GM19467 (cell line): ENCODE measurements around the gene UBE2Q2.

Experiments used
- ATAC-seq: cut with Tn5 transposase; IDR thresholded peaks from one replicate; pipeline ENCODE4 v1.9.1; 2021; ENCODE audit warnings: mild to moderate bottlenecking, moderate library complexity; ENCODE audit not compliant: unreplicated experiment

Gene UBE2Q2

GRCh38 chr15:75921732-75922703 is 78.8 kb downstream of the UBE2Q2 start:
- no peak for ATAC-seq

- ATAC-seq, result no peak
These were observed 80.5 kb downstream of the UBE2Q2 start for GRCh38 chr15:75923756-75924155.

GRCh38 chr15:75924576-75924975 is 81.3 kb downstream of the UBE2Q2 start:
- ATAC-seq, result no peak

DNA sequence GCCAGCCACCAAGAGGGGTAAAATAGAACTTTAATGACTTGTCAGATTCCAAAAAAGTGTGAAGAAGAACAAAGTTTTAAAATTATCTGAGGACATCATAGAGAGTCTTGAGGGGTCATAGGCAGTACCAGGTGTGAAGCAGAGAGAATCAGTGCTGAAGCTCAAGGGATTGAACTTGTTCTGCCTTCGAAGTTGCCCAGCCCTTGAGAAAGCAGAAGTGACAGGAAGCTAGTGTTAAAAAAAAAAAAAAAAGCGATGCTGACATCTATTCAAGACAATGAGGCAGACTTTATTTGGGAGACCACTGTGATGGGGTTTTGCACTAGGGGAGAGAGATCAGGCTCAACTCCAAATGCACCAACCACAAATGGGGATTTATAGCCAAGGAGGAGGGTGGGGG is 82.2 kb downstream of the UBE2Q2 start:
- no peak for ATAC-seq

DNA sequence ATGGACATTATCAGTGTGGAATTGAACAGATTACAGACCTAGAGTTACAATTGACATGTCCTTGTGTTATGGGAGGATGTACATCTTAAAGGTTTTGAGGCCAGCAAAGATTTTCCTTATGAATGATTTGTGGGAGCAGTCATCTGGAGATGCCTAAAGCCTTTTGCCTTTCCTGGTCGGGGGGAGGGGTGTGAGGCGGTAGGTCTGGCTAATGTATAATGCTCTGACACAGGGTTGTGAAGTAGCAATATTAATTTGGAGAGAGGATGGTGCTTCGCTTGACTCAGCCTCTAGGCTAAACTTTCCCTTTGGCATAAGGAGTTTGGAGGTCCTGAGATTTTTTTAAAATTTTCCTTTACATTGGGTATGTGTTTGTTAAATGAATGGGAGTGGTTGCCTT is 83.7 kb downstream of the UBE2Q2 start:
- no peak for ATAC-seq

DNA sequence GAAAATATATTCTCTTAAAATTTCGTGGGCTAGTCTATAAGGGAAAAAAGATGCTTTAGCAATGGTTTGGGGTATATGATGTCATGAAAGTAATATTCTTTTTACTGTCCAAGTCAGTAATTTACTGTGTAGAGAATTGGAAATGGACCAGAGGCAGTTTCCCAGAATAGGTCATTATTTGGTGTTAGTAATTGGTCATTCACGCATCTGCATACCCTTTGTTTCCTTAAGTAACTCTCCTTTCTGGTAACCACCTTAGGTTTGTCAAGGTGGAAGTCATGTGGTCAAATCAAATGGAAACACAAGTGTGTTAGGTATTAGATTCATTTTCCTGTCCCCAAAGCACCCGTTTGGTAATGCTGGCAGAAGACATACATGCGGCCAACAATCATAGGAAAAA is 84.4 kb downstream of the UBE2Q2 start:
- no peak for ATAC-seq

- no peak for ATAC-seq
These were observed 85.7 kb downstream of the UBE2Q2 start for GRCh38 chr15:75928680-75929608.

DNA sequence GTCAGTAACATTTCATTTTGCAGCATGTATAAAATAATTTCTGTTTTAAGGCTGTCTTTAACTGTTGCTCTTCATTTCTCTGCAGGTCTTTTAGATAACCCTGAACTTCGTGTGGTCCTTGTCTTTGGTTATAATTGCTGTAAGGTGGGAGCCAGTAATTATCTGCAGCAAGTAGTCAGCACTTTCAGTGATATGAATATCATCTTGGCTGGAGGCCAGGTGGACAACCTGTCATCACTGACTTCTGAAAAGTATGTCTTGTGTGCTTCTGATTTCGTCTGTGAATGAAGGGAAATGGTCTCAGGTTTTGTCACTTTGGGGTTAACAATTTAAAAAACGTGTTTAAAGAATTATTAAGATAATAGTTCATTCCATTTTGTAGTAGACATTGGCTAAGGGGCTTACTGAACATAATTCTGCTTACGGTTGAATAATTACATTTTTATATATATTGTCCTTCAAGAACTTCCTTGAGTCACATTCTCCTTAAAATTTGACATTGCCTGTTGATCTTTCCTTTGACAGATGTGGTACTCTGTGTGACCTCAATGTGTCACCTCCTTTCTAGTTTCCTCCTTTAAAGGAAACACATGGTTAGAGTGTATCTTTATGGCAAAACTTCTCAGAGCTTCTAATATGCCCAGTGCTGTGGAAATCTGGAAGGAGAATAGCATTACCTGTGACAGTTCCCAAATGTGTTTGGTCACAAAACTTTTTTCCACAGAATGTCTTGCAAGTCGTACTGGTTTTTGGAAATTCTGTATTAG is 86.7 kb downstream of the UBE2Q2 start:
- no peak for ATAC-seq

DNA sequence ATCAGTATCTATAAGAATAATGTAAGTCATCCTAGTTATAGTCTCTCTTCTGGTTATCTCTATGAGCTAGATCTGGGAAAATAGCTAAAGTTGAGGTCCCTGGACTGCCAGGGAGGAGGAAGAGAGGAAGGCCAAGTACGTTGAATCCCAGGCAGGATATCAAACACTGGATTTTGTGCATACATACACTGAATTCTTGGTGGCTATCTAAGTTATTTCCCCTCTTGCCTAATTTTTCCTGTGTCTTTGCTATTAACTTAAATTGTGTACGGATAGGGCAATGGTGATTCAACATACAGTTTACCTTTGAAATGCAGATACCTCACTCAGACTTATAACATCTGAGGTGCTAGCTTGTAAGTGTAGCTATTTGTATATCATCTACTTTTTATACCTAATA is 87.6 kb downstream of the UBE2Q2 start:
- no peak for ATAC-seq

DNA sequence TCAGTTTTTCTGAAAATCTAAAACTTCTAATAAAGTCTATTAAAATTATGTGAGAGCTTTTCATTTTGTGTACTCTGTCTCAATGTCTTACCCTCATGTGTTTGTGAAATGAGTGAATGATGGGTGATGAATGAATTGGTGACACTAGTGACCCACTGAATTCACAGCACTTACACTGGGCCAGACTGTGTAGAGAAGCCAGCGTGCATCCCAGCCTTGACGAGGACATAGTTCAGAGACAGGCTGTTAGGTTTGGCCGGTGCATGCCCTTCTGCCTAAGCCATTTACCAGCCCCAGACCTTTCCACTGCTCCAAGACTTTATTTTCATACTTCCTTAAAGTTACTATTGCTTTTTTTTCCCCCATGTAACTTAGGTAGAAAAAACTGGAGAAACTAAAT is 99.2 kb downstream of the UBE2Q2 start:
- no peak for ATAC-seq

DNA sequence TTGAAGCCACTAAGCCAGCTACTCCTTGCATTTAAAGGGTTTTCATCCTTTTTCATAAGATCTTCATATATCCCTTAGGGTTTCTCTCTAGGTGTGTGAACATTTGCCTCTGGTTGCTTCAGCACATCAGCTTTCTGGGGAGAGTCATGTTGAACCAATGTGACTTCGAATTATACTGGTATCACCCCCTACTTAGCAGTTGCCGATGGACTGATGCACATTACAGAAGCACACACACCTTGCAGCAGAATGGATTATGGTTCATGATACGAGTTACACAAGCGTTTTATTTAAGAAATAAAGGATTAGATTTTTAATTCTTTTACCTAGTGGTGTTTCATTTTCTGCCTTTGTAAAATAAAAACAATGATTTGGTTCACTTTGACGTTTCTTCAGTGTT is 100.0 kb downstream of the UBE2Q2 start:
- ATAC-seq, result no peak

DNA sequence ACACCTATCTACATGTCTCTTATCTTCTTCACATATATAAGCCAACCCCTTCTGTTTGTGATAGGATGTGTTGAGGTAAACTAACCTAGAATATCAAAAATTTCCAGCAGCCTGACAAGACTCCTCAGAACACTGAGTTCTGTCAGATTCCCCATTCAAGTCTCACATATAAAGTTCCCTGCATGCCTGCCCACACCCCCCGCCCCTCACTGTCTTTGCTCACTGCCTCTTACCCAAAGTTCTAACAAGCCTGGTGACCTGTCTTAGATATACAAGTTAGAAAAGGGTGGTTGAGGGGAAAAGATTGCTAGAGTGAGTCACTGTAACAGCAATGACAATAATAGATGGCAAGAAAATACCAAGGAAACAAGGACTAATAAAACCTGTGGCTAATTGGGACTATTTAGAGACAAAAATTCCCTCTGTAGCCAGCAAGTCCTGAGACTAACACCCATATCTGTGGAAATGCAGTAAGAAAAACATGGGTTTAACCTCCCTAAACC is 100.5 kb downstream of the UBE2Q2 start:
- ATAC-seq, result no peak

- no peak for ATAC-seq
These were observed 102.7 kb downstream of the UBE2Q2 start for GRCh38 chr15:75945953-75946352.

- ATAC-seq, result no peak
These were observed 103.8 kb downstream of the UBE2Q2 start for GRCh38 chr15:75947092-75947491.

DNA sequence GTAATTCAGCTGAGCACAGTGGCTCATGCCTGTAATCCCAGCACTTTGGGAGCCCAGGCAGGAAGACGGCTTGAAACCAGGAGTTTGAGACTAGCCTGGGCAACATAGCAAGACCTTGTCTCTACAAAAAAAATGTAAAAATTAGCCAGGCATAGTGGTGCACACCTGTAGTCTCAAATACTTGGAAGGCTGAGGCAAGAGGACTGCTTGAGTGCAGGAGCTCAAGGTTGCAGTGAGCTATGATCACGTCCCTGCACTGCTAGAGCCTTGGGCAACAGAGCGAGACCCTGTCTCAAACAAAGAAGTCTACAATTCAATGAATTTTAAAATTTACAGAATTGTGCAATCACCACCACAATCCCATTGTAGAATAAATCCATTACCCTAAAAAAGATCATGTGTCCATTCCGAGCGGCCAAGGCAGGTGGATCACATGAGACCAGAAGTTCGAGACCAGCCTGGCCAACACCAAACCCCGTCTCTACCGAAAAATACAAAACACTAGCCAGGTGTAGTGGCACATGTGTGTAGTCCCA is 105.6 kb downstream of the UBE2Q2 start:
- ATAC-seq, result no peak
